ACC112 (cell line): ENCODE data around the gene STAT2.
"Not testable (repeated sequence)": the region's sequence is repeated elsewhere in the genome, so short reads cannot be mapped to it uniquely, and the experiment has no call there.

ENCODE experiments used
- H2AFZ ChIP-seq: fragments of 200-600 bp; sonication (generic); one replicate; pipeline ENCODE4 v1.6.0; 2017; ENCODE audit warnings: antibody characterized with exemption, low read length; ENCODE audit not compliant: unreplicated experiment
- H3K27ac ChIP-seq: fragments of 200-600 bp; sonication (generic); 2 replicates; pipeline ENCODE4 v1.5.1; 2014; ENCODE audit warnings: low read depth, mild to moderate bottlenecking, antibody characterized with exemption, low read length, moderate library complexity
- H3K27me3 ChIP-seq: fragments of 200-600 bp; sonication (generic); 2 replicates; pipeline ENCODE4 v1.6.1; 2014; ENCODE audit warnings: mild to moderate bottlenecking, antibody characterized with exemption, low read length, moderate library complexity, mixed read lengths; ENCODE audit not compliant: insufficient read depth
- H3K36me3 ChIP-seq: fragments of 200-600 bp; sonication (generic); 2 replicates; pipeline ENCODE4 v1.6.1; 2016; ENCODE audit warnings: mild to moderate bottlenecking, antibody characterized with exemption, low read length, moderate library complexity, mixed read lengths; ENCODE audit not compliant: insufficient read depth
- H3K4me1 ChIP-seq: fragments of 200-600 bp; sonication (generic); one replicate; pipeline ENCODE4 v1.6.1; 2016; ENCODE audit warnings: low read length, mixed read lengths; ENCODE audit not compliant: insufficient read depth, unreplicated experiment, control insufficient read depth
- H3K4me3 ChIP-seq: fragments of 200-600 bp; sonication (generic); 2 replicates; pipeline ENCODE4 v1.5.1; 2014; ENCODE audit warnings: mild to moderate bottlenecking, low read depth, low read length
- H3K79me2 ChIP-seq: fragments of 200-600 bp; sonication (generic); one replicate; pipeline ENCODE4 v1.6.0; 2016; ENCODE audit warnings: low read length; ENCODE audit not compliant: control insufficient read depth, unreplicated experiment, insufficient read depth

The STAT2 gene

GRCh38 chr12:56339158-56339422, 20.8 kb downstream of the STAT2 start:
- H3K36me3 ChIP-seq: peaks cover 13% of the 10 kb centered on the region; the same call in 1 of the 2 replicates
- H3K27me3 ChIP-seq: no peaks in the 10 kb centered on the region
- no peaks in the 10 kb centered on the region for H3K79me2 ChIP-seq
- no peak overlapping the region for H3K4me3 ChIP-seq
- H3K27ac ChIP-seq: no peak overlapping the region
- H2AFZ ChIP-seq: no peak overlapping the region
- no peaks in the 10 kb centered on the region for H3K4me1 ChIP-seq

- H2AFZ ChIP-seq: no peak within 1 kb of the TSS
- H3K4me3 ChIP-seq: no peak within 1 kb of the TSS
- no peaks in the 10 kb centered on the region for H3K4me1 ChIP-seq
- peaks cover 11% of the 10 kb centered on the region; the same call in 1 of the 2 replicates for H3K36me3 ChIP-seq
- H3K27ac ChIP-seq: no peak within 1 kb of the TSS
- no peaks in the 10 kb centered on the region for H3K27me3 ChIP-seq
- H3K79me2 ChIP-seq: no peaks in the 10 kb centered on the region
Observed at GRCh38 chr12:56338308-56339157, 21.4 kb downstream of the STAT2 start, which contains the start of gene IL23A. Gene IL23A (plus strand): TSS chr12:56338884. CDS start chr12:56339045, 161 bp downstream.

GRCh38 chr12:56337753-56338251, 22.1 kb downstream of the STAT2 start:
- no peak overlapping the region for H2AFZ ChIP-seq
- H3K79me2 ChIP-seq: no peaks in the 10 kb centered on the region
- no peaks in the 10 kb centered on the region for H3K27me3 ChIP-seq
- no peak overlapping the region for H3K4me3 ChIP-seq
- no peak overlapping the region for H3K27ac ChIP-seq
- peaks cover 6% of the 10 kb centered on the region for H3K4me1 ChIP-seq
- H3K36me3 ChIP-seq: peaks cover 4% of the 10 kb centered on the region; the same call in 1 of the 2 replicates

GRCh38 chr12:56336361-56337167, 23.3 kb downstream of the STAT2 start:
- no peaks in the 10 kb centered on the region for H3K36me3 ChIP-seq
- peaks cover 8% of the 10 kb centered on the region for H3K4me1 ChIP-seq
- H2AFZ ChIP-seq: no peak overlapping the region
- H3K27ac ChIP-seq: no peak overlapping the region
- H3K27me3 ChIP-seq: no peaks in the 10 kb centered on the region
- H3K4me3 ChIP-seq: no peak overlapping the region
- H3K79me2 ChIP-seq: no peaks in the 10 kb centered on the region

GRCh38 chr12:56335527-56335926, 24.4 kb downstream of the STAT2 start:
- not testable (repeated sequence) for H2AFZ ChIP-seq, H3K36me3 ChIP-seq, H3K27ac ChIP-seq

GRCh38 chr12:56334490-56334793, 25.5 kb downstream of the STAT2 start:
- no peaks in the 10 kb centered on the region for H3K36me3 ChIP-seq
- H3K27me3 ChIP-seq: no peaks in the 10 kb centered on the region
- H3K27ac ChIP-seq: peak overlapping the region; percentile 91
- H2AFZ ChIP-seq: peak overlapping the region; percentile 42
- peaks cover 8% of the 10 kb centered on the region for H3K4me1 ChIP-seq
- peak overlapping the region; percentile 77 for H3K4me3 ChIP-seq
- no peaks in the 10 kb centered on the region for H3K79me2 ChIP-seq

More at GRCh38 chr12:56335527-56335926, 24.4 kb downstream of the STAT2 start:
- H3K79me2 ChIP-seq, H3K4me3 ChIP-seq, H3K4me1 ChIP-seq, H3K27me3 ChIP-seq: not testable (repeated sequence)

- no peaks in the 10 kb centered on the region for H3K27me3 ChIP-seq
- peak within 1 kb of the TSS; percentile 77 for H3K4me3 ChIP-seq
- peak within 1 kb of the TSS; percentile 93 for H2AFZ ChIP-seq
- H3K36me3 ChIP-seq: no peaks in the 10 kb centered on the region
- H3K4me1 ChIP-seq: peaks cover 8% of the 10 kb centered on the region
- H3K27ac ChIP-seq: peak within 1 kb of the TSS; percentile 91
- H3K79me2 ChIP-seq: no peaks in the 10 kb centered on the region
Observed at GRCh38 chr12:56333679-56334489, 26.0 kb downstream of the STAT2 start, which contains the start of gene PAN2. Gene PAN2 (minus strand): TSS chr12:56334000. CDS start chr12:56333094, 906 bp downstream.

- H3K27me3 ChIP-seq: no peaks in the 10 kb centered on the region
- H3K36me3 ChIP-seq: no peaks in the 10 kb centered on the region
- H3K79me2 ChIP-seq: no peaks in the 10 kb centered on the region
- H3K4me3 ChIP-seq: peak overlapping the region; percentile 77
- peaks cover 8% of the 10 kb centered on the region for H3K4me1 ChIP-seq
- peak overlapping the region; percentile 91 for H3K27ac ChIP-seq
- peak overlapping the region; percentile 93 for H2AFZ ChIP-seq
Observed at GRCh38 chr12:56333197-56333678, 26.7 kb downstream of the STAT2 start.

GRCh38 chr12:56332512-56333196, 27.3 kb downstream of the STAT2 start:
- Histone ChIP-seq H3K79me2 (no peaks in the 10 kb centered on the region), H3K4me3 (peak overlapping the region; percentile 77), H3K4me1 (peaks cover 8% of the 10 kb centered on the region), H2AFZ (no peak overlapping the region), H3K27me3 (no peaks in the 10 kb centered on the region), H3K36me3 (no peaks in the 10 kb centered on the region), H3K27ac (peak overlapping the region; percentile 91; the same call in 1 of the 2 replicates)
